GM10248 (cell line): Measurements from ENCODE around the gene FAM110A.
A peak's percentile ranks its signal among the peaks of the same experiment; 100 is the strongest.
"Not testable (repeated sequence)": the region's sequence is repeated elsewhere in the genome, so short reads cannot be mapped to it uniquely, and the experiment has no call there.

Source experiments
- CTCF ChIA-PET: fragments of 300-600 bp; sonication (Branson Sonifier 250); formaldehyde crosslinking; extraction: SDS; loops from one replicate; lab custom pipeline; 2021; ENCODE audit warnings: antibody characterized with exemption; lab: Yijun Ruan, JAX
- POLR2A ChIA-PET: fragments of 350-650 bp; sonication (Branson Sonifier 250); formaldehyde crosslinking; extraction: SDS; loops from one replicate; lab custom pipeline; 2020; ENCODE audit warnings: antibody characterized with exemption; lab: Yijun Ruan, JAX
- DNase-seq: peaks from one replicate; pipeline ENCODE4 v3.0.0; 2012; ENCODE audit errors: extremely low spot score
- TF ChIP-seq, protein P1 (sequence below): IDR thresholded peaks from 2 replicates; pipeline ENCODE4 v1.5.1; 2012; ENCODE audit warnings: mild to moderate bottlenecking, low read depth; ENCODE audit errors: extremely low read depth, missing control alignments, control extremely low read depth

FAM110A gene

DNA sequence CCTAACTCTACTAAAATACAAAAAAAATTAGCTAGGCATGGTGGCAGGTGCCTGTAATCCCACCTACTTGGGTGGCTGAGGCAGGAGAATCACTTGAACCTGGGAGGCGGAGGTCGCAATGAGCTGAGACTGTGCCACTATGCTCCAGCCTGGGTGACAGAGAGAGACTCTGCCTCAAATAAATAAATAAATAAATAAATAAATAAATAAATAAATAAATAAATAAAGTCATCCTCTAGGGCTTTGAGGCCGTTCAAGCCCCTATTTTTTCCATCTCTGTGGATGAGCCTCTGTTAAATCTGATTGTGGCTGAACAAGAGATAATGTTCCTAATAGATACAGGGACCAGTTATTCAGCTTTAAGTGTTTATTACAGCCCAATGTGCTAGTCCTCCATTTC is 31.8 kb upstream of the FAM110A start:
- DNase-seq = no peak
- ChIA-PET CTCF (interaction anchor here (1.8 to 2.6 kb wide), 2 partner anchors 13 to 154 kb away, joined by 8 to 10 read pairs; no protein-coding TSS in a partner anchor), POLR2A (no interaction called here)
- TF ChIP-seq, protein P1, sequence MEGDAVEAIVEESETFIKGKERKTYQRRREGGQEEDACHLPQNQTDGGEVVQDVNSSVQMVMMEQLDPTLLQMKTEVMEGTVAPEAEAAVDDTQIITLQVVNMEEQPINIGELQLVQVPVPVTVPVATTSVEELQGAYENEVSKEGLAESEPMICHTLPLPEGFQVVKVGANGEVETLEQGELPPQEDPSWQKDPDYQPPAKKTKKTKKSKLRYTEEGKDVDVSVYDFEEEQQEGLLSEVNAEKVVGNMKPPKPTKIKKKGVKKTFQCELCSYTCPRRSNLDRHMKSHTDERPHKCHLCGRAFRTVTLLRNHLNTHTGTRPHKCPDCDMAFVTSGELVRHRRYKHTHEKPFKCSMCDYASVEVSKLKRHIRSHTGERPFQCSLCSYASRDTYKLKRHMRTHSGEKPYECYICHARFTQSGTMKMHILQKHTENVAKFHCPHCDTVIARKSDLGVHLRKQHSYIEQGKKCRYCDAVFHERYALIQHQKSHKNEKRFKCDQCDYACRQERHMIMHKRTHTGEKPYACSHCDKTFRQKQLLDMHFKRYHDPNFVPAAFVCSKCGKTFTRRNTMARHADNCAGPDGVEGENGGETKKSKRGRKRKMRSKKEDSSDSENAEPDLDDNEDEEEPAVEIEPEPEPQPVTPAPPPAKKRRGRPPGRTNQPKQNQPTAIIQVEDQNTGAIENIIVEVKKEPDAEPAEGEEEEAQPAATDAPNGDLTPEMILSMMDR = no peak

DNA sequence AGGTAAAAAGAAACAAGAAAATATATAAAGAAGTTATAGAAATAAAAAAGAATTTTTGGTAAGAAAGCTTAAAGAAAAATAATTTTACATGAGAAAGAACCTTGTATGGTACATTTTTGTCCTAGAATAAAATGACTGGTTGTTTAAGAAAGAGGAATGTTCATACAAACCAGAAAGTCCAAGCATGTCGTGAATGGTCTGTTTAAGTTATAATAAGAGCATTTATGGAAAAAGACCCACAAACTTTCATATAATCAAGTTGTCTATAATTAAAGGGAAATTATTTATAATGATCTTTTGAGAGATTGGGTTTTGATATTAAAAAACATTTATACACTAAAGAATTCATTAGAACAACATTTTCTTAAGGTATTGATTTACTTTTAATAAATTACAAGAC is 27.8 kb upstream of the FAM110A start:
- no peak for DNase-seq
- TF ChIP-seq, protein P1 = no peak
- CTCF ChIA-PET = interaction anchor here (1.9 to 2.1 kb wide), 2 partner anchors 10 to 42 kb away, joined by 4 to 6 read pairs; no protein-coding TSS in a partner anchor
- POLR2A ChIA-PET = no interaction called here

DNA sequence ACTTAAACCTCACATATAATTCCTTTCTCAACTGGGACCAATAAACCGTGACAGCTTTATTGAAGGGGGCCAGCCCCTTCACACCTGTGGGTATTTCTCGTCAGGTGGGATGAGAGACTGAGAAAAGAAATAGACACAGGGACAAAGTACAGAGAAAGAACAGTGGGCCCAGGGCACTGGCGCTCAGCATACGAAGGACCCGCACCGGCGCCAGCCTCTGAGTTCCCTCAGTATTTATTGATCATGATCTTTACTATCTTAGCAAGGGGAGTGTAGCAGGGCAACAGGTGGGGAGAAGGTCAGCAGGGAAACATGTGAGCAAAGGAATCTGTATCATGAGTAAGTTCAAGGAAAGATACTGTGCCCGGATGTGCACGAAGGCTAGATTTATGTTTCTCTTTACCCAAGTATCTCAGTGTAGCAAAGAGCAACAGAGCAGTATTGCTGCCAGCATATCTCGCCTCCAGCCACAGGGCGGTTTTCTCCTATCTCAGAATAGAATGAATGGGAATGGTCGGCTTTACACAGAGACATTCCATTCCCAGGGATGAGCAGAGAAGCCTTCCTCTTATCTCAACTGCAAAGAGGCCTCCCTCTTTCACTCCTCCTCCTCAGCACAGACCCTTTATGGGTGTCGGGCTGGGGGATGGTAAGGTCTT is 21.6 kb upstream of the FAM110A start:
- POLR2A ChIA-PET, DNase-seq: not testable (repeated sequence)
- CTCF ChIA-PET = interaction anchor here (8.4 kb wide), 1 partner anchor 145 kb away, joined by 231 read pairs; no protein-coding TSS in a partner anchor

- CTCF ChIA-PET = interaction anchor here (8.4 kb wide), 1 partner anchor 144 kb away, joined by 231 read pairs; no protein-coding TSS in a partner anchor
- POLR2A ChIA-PET = not testable (repeated sequence)
Measured at GRCh38 chr20:812435-812814, 21.1 kb upstream of the FAM110A start.

DNA sequence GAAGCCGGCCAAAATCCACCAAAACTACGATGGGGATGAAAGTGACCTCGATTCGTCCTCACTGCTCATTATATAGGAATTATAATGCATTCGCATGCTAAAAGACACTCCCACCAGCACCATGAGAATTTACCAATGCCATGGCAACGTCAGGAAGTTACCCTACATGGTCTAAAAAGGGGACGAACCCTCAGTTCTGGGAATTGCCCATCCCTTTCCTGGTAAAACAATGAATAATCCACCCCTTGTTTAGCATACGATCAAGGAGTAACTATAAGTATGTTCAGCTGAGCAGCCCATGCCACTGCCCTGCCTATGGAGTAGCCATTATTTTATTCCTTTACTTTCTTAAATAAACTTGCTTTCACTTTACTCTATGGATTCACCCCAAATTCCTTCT is 20.1 kb upstream of the FAM110A start:
- TF ChIP-seq, protein P1 = no peak
- ChIA-PET POLR2A (no interaction called here), CTCF (interaction anchor here (0.9 to 8.4 kb wide), 2 partner anchors 143 to 161 kb away, joined by 3 to 231 read pairs; no protein-coding TSS in a partner anchor)
- no peak for DNase-seq

More at GRCh38 chr20:812435-812814, 21.1 kb upstream of the FAM110A start:
- not testable (repeated sequence) for DNase-seq

- ChIA-PET CTCF (interaction anchor here (0.7 to 8.4 kb wide), 24 partner anchors 9 to 397 kb away, joined by 3 to 231 read pairs (median 5); partner anchors contain the start of gene FAM110A), POLR2A (no interaction called here)
- no peak for DNase-seq
- TF ChIP-seq, protein P1 = no peak
Measured at GRCh38 chr20:815226-815625, 18.3 kb upstream of the FAM110A start.

- DNase-seq = peak; percentile 77
- ChIA-PET POLR2A (no interaction called here), CTCF (interaction anchor here (0.7 to 8.4 kb wide), 26 partner anchors 8 to 396 kb away, joined by 3 to 231 read pairs (median 5); partner anchors contain the start of gene FAM110A)
- TF ChIP-seq, protein P1 = peak; percentile 89
Measured at GRCh38 chr20:815914-816606, 17.5 kb upstream of the FAM110A start.
